Caco-2 (cell line): ENCODE data around the gene RILPL1. TPM values are rescaled to one million over a fixed set of nuclear protein-coding genes. Genes with fewer than 3 reads are reported as not detected.

Source experiments
- BruUV-seq: library from RNA; stranded (reverse); fragments of 400-500 nt; replicated peaks from 2 replicates; lab custom pipeline; 2021; lab: Mats Ljungman, UMichigan
- CTCF ChIA-PET: fragments of 300-600 bp; sonication (Branson Sonifier 250); formaldehyde crosslinking; loops from one replicate; lab custom pipeline; 2022; ENCODE audit warnings: antibody characterized with exemption; lab: Charles Lee
- POLR2A ChIA-PET: fragments of 300-600 bp; sonication (Branson Sonifier 250); formaldehyde crosslinking; loops from one replicate; lab custom pipeline; 2022; ENCODE audit warnings: antibody characterized with exemption; lab: Charles Lee
- DNase-seq, 2 experiments: peaks; one replicate each; pipeline versions ENCODE4 v3.0.0 to v3.0.0-alpha.2; 2020 to 2022
- H3K27me3 ChIP-seq: replicated peaks from 2 replicates; pipeline ENCODE4 v1.6.0; 2011; ENCODE audit warnings: low read length; ENCODE audit not compliant: control insufficient read depth, insufficient read depth
- H3K36me3 ChIP-seq: 2 replicates; pipeline ENCODE4 v1.5.1; 2011; ENCODE audit warnings: low read length; ENCODE audit not compliant: control insufficient read depth, insufficient read depth
- H3K4me1 ChIP-seq: fragments of 250-450 bp; sonication (Bioruptor Pico); 2 replicates; pipeline ENCODE4 v1.5.1; 2020; ENCODE audit warnings: mild to moderate bottlenecking
- H3K4me3 ChIP-seq: 2 replicates; pipeline ENCODE4 v1.5.1; 2011; ENCODE audit warnings: low read depth, mild to moderate bottlenecking, control low read depth, low read length
- H3K9me3 ChIP-seq: fragments of 250-450 bp; sonication (Bioruptor Pico); 2 replicates; pipeline ENCODE4 v1.5.1; 2020; ENCODE audit warnings: mild to moderate bottlenecking, moderate library complexity
- H3K27ac Mint-ChIP-seq: one replicate; pipeline ENCODE4 v1.8.0; 2022; ENCODE audit warnings: mixed read lengths; ENCODE audit not compliant: unreplicated experiment
- H3K27me3 Mint-ChIP-seq: one replicate; pipeline ENCODE4 v1.8.0; 2022; ENCODE audit warnings: mixed read lengths; ENCODE audit not compliant: insufficient read depth, unreplicated experiment
- H3K36me3 Mint-ChIP-seq: one replicate; pipeline ENCODE4 v1.8.0; 2022; ENCODE audit warnings: mild to moderate bottlenecking, mixed read lengths; ENCODE audit not compliant: insufficient read depth, unreplicated experiment
- H3K4me1 Mint-ChIP-seq: one replicate; pipeline ENCODE4 v1.8.0; 2022; ENCODE audit warnings: low read depth, mixed read lengths; ENCODE audit not compliant: unreplicated experiment
- H3K4me3 Mint-ChIP-seq: one replicate; pipeline ENCODE4 v1.8.0; 2022; ENCODE audit warnings: mild to moderate bottlenecking, moderate library complexity, mixed read lengths; ENCODE audit not compliant: unreplicated experiment
- H3K9me3 Mint-ChIP-seq: one replicate; pipeline ENCODE4 v1.8.0; 2022; ENCODE audit warnings: mixed read lengths; ENCODE audit not compliant: unreplicated experiment
- intact Hi-C: fragments of 100-400 bp; cut with micrococcal nuclease; formaldehyde crosslinking; loops from one replicate; pipeline ENCODE4 v1.10.0; 2022; ENCODE audit not compliant: unreplicated experiment
- total RNA-seq: library from RNA; stranded (reverse); gene quantifications from 2 replicates; pipeline ENCODE4 v1.2.3, GENCODE V29; 2022
- TF ChIP-seq, protein P1 (sequence below), 2 experiments: fragments of 200-600 bp in 1 of 2; IDR thresholded peaks; 1 replicate in 1 of 2; 2 replicates in 1 of 2; pipeline versions ENCODE4 v1.5.1 to v1.8.0; 2011 to 2022; ENCODE audit warnings: antibody characterized with exemption in 1 of 2, control low read depth in 1 of 2, inconsistent platforms in 1 of 2, low read depth in 1 of 2, low read length in 1 of 2, mild to moderate bottlenecking in 1 of 2, moderate library complexity in 1 of 2; ENCODE audit not compliant: insufficient read depth in 1 of 2, severe bottlenecking in 1 of 2, unreplicated experiment in 1 of 2

Gene RILPL1
- total RNA-seq, 1 experiment from 2014 or later, result 16.2 TPM

- no TSS peak for BruUV-seq
- H3K4me1 ChIP-seq, result peaks cover 12% of the 10 kb centered on the region
- intact Hi-C loops, result loop anchor here (5.0 kb wide), 2 partner anchors 52 to 58 kb away; partner anchors contain the start of gene TMED2
- TF ChIP-seq, protein P1, sequence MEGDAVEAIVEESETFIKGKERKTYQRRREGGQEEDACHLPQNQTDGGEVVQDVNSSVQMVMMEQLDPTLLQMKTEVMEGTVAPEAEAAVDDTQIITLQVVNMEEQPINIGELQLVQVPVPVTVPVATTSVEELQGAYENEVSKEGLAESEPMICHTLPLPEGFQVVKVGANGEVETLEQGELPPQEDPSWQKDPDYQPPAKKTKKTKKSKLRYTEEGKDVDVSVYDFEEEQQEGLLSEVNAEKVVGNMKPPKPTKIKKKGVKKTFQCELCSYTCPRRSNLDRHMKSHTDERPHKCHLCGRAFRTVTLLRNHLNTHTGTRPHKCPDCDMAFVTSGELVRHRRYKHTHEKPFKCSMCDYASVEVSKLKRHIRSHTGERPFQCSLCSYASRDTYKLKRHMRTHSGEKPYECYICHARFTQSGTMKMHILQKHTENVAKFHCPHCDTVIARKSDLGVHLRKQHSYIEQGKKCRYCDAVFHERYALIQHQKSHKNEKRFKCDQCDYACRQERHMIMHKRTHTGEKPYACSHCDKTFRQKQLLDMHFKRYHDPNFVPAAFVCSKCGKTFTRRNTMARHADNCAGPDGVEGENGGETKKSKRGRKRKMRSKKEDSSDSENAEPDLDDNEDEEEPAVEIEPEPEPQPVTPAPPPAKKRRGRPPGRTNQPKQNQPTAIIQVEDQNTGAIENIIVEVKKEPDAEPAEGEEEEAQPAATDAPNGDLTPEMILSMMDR (IDR thresholded peaks at IDR 0.05; ENCODE audit: insufficient read depth in 1 of 2, low read depth in 1 of 2, low read length in 1 of 2, severe bottlenecking in 1 of 2, unreplicated experiment in 1 of 2), result no peak
- ChIA-PET CTCF (no interaction called here), POLR2A (no interaction called here)
- Mint-ChIP-seq H3K4me1 (peaks cover 6% of the 10 kb centered on the region), H3K27me3 (no peaks in the 10 kb centered on the region), H3K27ac (no peak overlapping the region), H3K36me3 (peaks cover 25% of the 10 kb centered on the region), H3K4me3 (no peak overlapping the region), H3K9me3 (no peaks in the 10 kb centered on the region)
- DNase-seq, result no peak
- peaks cover 2% of the 10 kb centered on the region; the same call in 1 of the 2 replicates for H3K36me3 ChIP-seq
- no peaks in the 10 kb centered on the region for H3K27me3 ChIP-seq
- H3K9me3 ChIP-seq, result no peaks in the 10 kb centered on the region
- no peak overlapping the region for H3K4me3 ChIP-seq
These were observed 2.9 kb downstream of the RILPL1 start for GRCh38 chr12:123530668-123531067.

DNA sequence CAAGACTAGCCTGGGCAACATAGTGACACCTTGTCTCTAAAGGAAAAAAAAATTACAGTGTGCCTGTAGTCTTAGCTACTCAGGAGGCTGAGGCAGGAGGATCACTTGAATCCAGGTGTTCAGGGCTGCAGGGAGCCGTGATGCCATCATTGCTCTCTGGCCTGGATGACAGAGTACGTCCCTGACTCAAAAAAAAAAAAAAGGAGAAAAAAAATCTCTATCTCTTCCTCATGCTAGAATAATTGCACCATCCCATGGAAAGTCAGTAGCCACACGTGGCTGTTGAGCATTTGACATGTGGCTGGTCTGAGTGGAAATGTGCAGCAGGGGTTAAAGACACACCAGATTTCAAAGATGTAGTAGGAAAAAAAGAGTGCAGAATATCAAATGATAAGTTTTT lies 3.8 kb downstream of the RILPL1 start:
- H3K27me3 Mint-ChIP-seq, result no peaks in the 10 kb centered on the region
- Histone ChIP-seq H3K27me3 (no peaks in the 10 kb centered on the region), H3K4me1 (peaks cover 12% of the 10 kb centered on the region), H3K4me3 (no peak overlapping the region), H3K36me3 (peaks cover 2% of the 10 kb centered on the region; the same call in 1 of the 2 replicates), H3K9me3 (no peaks in the 10 kb centered on the region)
- BruUV-seq, result no TSS peak
- CTCF ChIA-PET, result no interaction called here
- H3K4me3 Mint-ChIP-seq, result no peak overlapping the region
- peaks cover 6% of the 10 kb centered on the region for H3K4me1 Mint-ChIP-seq
- H3K36me3 Mint-ChIP-seq, result peaks cover 26% of the 10 kb centered on the region
- no peaks in the 10 kb centered on the region for H3K9me3 Mint-ChIP-seq
- no peak for DNase-seq
- no peak overlapping the region for H3K27ac Mint-ChIP-seq
- TF ChIP-seq, protein P1 (IDR thresholded peaks at IDR 0.05; ENCODE audit: insufficient read depth in 1 of 2, low read depth in 1 of 2, low read length in 1 of 2, severe bottlenecking in 1 of 2, unreplicated experiment in 1 of 2), result no peak
- POLR2A ChIA-PET, result no interaction called here
- intact Hi-C loops, result loop anchor here (5.0 kb wide), 2 partner anchors 53 to 57 kb away; partner anchors contain the start of gene TMED2

DNA sequence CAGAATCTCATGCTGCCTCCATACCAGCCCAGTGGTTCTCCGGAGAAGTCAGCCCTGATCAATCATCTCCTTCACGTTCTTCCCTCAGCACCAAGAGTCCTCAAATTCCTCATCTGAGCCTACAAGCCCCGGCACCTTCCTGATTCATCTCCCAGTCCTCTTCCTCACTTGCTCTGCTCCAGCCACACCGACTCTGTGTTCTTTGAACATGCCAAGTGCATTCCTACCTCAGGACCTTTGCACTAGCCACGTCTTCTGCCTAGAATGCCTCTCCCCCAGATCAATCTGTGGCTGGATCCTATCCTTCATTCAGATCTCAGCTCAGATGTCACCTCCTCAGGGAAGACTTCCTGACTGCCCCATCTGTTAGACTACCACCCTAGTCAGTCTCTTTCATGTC lies 4.7 kb downstream of the RILPL1 start:
- Mint-ChIP-seq H3K36me3 (peaks cover 34% of the 10 kb centered on the region), H3K4me1 (peaks cover 6% of the 10 kb centered on the region), H3K9me3 (no peaks in the 10 kb centered on the region), H3K27me3 (no peaks in the 10 kb centered on the region), H3K27ac (peak overlapping the region; percentile 61), H3K4me3 (peak overlapping the region; percentile 10)
- peaks cover 12% of the 10 kb centered on the region for H3K4me1 ChIP-seq
- H3K4me3 ChIP-seq, result no peak overlapping the region
- no TSS peak for BruUV-seq
- intact Hi-C loops, result no loop called here
- no peak for DNase-seq
- TF ChIP-seq, protein P1 (IDR thresholded peaks at IDR 0.05; ENCODE audit: insufficient read depth in 1 of 2, low read depth in 1 of 2, low read length in 1 of 2, severe bottlenecking in 1 of 2, unreplicated experiment in 1 of 2), result no peak
- no peaks in the 10 kb centered on the region for H3K27me3 ChIP-seq
- ChIA-PET CTCF (no interaction called here), POLR2A (no interaction called here)
- H3K9me3 ChIP-seq, result no peaks in the 10 kb centered on the region
- peaks cover 2% of the 10 kb centered on the region; the same call in 1 of the 2 replicates for H3K36me3 ChIP-seq
